Activated CD4-positive, alpha-beta T cell treated with anti-CD3 and anti-CD28 coated beads, Interleukin-2, amount 50 U/mL, for 4 hours (primary cell): ENCODE data around the gene WWOX.
A peak's percentile ranks its signal among the peaks of the same experiment; 100 is the strongest.

ENCODE experiments used
- DNase-seq, 2 experiments: peaks; one replicate each; pipeline ENCODE4 v3.0.0-alpha.2; 2020

The WWOX gene

GRCh38 chr16:78942625-78943245 lies 843.3 kb downstream of the WWOX start:
- DNase-seq: no peak

GRCh38 chr16:78945336-78945735 lies 845.9 kb downstream of the WWOX start:
- DNase-seq: no peak

GRCh38 chr16:78946556-78946955 lies 847.1 kb downstream of the WWOX start:
- no peak for DNase-seq

- no peak for DNase-seq
Measured at GRCh38 chr16:78950768-78951167, 851.3 kb downstream of the WWOX start.

GRCh38 chr16:78952630-78953029 lies 853.2 kb downstream of the WWOX start:
- no peak for DNase-seq

GRCh38 chr16:78953526-78953925 lies 854.1 kb downstream of the WWOX start:
- DNase-seq: no peak

- no peak for DNase-seq
Measured at GRCh38 chr16:78955206-78955605, 855.8 kb downstream of the WWOX start.

- DNase-seq: no peak
Measured at GRCh38 chr16:78956859-78957258, 857.4 kb downstream of the WWOX start.

- peak; percentile 25 to 40 for DNase-seq
Measured at GRCh38 chr16:78957317-78958100, 858.1 kb downstream of the WWOX start.

- DNase-seq: no peak
Measured at GRCh38 chr16:78961464-78961863, 862.0 kb downstream of the WWOX start.

- DNase-seq: no peak
Measured at GRCh38 chr16:78962457-78962929, 863.0 kb downstream of the WWOX start.

- no peak for DNase-seq
Measured at GRCh38 chr16:78967948-78968347, 868.5 kb downstream of the WWOX start.

GRCh38 chr16:78969721-78970120 lies 870.3 kb downstream of the WWOX start:
- DNase-seq: no peak

- DNase-seq: no peak
Measured at GRCh38 chr16:78970650-78971049, 871.2 kb downstream of the WWOX start.

- no peak for DNase-seq
Measured at GRCh38 chr16:78972006-78972405, 872.6 kb downstream of the WWOX start.

GRCh38 chr16:78972986-78973385 lies 873.5 kb downstream of the WWOX start:
- DNase-seq: no peak

GRCh38 chr16:78976212-78976611 lies 876.8 kb downstream of the WWOX start:
- DNase-seq: no peak

- no peak for DNase-seq
Measured at GRCh38 chr16:78980825-78981224, 881.4 kb downstream of the WWOX start.

GRCh38 chr16:78982096-78982744 lies 882.8 kb downstream of the WWOX start:
- no peak for DNase-seq

GRCh38 chr16:78984324-78984723 lies 884.9 kb downstream of the WWOX start:
- DNase-seq: no peak

- DNase-seq: no peak
Measured at GRCh38 chr16:78984887-78985464, 885.5 kb downstream of the WWOX start.

- no peak for DNase-seq
Measured at GRCh38 chr16:78985716-78986605, 886.5 kb downstream of the WWOX start.

- DNase-seq: no peak
Measured at GRCh38 chr16:78987666-78988065, 888.2 kb downstream of the WWOX start.
